NCI-H128 (cell line): Measurements from ENCODE around the gene BHLHA15.

Experiments used
- DNase-seq: peaks from one replicate; lab custom pipeline; 2025; ENCODE audit not compliant: unreplicated experiment; lab: John Stamatoyannopoulos, UW

The BHLHA15 gene

GRCh38 chr7:98186452-98187137, 24.6 kb upstream of the BHLHA15 start:
- no peak for DNase-seq

GRCh38 chr7:98187138-98187502, 24.1 kb upstream of the BHLHA15 start:
- DNase-seq, result no peak

GRCh38 chr7:98189559-98189958, 21.7 kb upstream of the BHLHA15 start:
- DNase-seq, result no peak

GRCh38 chr7:98191668-98192431, 19.4 kb upstream of the BHLHA15 start:
- no peak for DNase-seq

- DNase-seq, result no peak
Observed at GRCh38 chr7:98192781-98193457, 18.3 kb upstream of the BHLHA15 start.

DNA sequence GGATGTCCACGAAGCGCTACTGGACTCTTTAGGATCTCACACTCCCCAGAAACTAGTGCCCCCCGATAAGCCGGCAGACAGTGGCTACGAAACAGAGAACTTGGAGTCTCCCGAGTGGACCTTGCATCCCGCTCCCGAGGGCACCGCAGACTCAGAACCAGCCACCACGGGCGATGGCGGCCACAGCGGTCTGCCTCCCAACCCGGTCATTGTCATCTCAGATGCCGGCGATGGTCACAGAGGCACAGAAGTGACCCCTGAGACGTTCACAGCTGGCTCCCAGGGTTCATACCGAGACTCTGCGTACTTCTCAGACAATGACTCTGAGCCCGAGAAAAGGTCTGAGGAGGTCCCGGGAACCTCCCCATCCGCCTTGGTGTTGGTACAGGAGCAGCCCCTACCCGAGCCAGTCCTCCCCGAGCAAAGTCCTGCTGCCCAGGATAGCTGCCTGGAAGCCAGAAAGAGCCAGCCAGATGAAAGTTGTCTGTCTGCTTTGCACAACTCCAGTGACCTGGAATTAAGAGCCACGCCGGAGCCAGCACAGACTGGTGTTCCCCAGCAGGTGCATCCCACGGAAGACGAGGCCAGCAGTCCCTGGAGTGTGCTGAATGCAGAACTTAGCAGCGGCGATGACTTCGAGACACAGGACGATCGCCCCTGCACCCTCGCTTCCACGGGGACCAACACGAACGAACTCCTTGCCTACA, 17.6 kb upstream of the BHLHA15 start:
- DNase-seq, result no peak

GRCh38 chr7:98194186-98194585, 17.1 kb upstream of the BHLHA15 start:
- DNase-seq, result no peak

GRCh38 chr7:98194672-98195457, 16.4 kb upstream of the BHLHA15 start:
- no peak for DNase-seq

DNA sequence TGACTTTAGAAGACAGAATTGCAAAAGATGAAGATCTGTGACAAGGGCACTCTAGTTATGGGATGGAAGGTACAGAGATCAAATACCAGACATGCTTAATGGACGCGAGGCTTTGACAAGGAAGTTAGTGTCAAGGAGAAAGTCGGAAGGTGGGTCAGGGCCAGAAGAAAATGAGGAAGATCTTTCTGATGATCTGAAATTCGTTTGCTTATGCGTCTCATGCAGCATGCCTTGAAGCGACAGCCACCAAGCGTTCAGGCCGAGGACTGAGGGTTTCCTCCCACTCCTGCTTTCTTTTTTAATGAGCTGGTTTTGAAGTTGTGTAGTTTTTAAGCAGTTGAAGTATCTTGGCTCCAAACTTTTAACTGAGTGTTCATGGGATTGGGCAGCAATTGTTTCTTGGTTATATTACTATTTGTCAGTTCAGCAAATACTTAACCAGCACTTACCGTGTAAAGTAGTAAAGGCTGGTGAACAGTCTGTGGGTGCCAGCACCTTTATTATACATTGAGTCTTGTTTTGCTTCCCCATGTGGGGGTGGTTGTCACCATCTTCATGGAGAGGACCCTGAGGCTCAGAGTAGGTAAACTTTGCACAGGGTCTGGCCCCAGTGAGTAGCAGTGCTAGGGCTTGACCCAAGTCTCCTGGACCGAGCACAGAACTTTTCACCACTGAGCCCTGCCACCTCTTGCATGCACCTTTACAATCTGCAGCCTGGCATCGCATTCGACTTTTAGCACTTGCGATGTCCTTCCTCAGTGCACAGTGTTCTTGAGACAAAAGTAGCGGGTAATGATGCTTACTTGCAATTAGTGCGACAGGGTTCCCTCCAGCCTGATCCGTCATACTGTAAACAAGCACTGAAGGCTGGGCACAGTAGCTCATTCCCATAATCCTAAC, 14.3 kb upstream of the BHLHA15 start:
- no peak for DNase-seq

DNA sequence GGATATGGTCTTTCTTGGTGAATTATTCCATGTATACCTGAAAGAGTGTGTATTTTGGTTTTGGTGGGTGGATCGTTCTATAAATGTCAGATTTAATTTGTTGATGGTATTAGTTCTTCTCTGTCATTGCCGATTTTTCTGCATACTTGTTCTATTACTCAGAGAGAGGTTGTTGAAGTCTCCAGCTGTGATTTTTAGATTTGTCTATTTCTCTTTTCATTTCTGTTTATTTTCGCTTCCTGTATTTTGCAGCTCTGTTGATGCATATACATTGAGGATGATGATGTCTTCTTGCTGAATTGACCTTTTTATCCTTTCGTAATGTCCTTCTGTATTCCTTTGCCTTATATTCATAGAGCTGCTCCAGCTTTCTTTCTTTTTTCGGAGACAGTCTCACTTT, 12.1 kb upstream of the BHLHA15 start:
- no peak for DNase-seq

DNA sequence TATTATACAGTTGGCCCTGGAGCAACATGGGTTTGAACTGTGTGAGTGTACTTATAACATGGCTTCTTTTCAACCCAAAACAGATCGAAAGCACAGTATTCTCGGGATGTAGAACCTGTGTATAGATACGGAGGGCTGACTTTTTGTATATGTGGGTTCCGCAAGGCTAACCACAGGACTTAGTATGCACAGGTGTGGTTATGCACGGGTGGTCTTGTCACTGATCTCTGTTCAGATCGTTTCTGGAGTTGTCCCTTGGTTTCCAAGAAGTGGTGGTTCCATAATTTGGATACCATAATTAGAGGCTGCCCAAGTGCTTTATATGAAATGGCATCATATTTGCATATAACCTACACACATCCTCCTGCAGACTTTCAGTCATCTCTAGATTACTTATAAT, 10.9 kb upstream of the BHLHA15 start:
- no peak for DNase-seq

DNA sequence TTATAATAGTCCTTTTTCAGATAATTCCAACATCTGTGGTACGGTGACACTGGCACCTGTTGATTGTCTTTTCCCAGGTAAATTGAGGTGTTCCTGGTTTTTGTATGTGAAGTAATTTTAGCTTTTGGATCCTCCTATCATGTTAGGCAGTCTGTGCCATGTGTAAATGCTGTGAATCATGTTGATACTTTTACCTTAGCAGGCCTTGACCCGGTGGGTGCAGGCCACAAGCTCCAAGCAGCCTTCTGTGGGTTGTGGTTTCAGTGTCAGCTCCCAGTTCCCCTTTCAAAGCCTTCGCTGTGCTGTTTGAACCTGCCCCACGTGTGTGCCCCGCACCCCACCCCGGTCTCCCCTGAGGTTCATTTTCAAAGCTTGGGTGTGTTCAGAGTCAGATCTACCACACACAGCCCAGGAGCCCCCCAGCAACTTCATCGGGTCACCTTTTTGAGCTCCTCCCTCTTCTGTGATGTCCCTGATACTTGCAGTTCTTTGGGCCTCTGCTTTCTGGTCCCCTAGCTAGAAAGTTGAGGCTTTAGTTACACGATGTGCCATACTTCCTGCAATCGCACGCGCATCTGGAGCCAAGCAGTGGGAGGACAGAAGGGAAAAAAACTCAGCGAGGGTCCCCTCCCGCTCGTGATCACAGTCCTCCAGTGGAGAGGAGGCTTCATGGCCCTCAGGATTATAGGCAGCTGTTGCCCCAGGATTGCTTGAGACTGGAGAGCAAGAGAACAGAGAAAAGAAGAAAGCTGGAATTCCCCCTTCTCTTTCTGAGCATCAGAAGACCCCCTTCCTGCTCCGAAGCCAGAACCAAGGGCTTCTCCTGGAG, 8.7 kb upstream of the BHLHA15 start:
- DNase-seq, result no peak

DNA sequence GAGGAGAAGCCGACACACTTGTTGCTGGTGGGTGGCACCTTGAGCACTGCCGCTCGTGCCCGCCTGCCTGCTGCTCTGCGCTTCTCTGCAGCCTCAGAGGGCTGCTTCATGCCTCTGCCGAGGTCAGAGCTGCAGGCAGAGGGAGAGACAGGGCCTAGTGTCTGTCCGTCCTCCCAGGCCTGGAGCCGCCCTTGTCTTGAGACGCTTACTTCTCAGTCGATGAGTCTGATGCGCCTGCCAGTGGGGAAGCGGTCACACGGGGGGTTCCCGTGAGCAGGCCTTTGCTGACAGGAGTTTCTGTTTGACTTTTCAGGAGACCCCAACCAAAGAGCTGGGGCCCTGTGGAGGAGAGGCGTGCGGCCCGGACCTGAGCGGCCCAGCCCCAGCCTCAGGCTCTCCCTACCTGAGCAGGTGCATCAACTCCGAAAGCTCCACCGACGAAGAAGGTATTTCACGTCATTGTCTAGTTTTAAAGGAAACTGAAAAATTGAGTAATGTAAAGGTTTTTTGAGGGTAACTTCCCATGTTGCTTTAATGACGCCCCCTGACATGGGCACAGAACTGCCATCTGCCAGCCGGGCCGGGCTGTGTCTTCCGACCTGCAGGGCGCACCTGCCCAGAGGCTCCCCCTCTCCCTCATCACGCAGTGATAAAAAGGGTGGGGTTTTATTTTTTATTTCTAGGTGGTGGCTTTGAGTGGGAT, 7.8 kb upstream of the BHLHA15 start:
- DNase-seq, result no peak

DNA sequence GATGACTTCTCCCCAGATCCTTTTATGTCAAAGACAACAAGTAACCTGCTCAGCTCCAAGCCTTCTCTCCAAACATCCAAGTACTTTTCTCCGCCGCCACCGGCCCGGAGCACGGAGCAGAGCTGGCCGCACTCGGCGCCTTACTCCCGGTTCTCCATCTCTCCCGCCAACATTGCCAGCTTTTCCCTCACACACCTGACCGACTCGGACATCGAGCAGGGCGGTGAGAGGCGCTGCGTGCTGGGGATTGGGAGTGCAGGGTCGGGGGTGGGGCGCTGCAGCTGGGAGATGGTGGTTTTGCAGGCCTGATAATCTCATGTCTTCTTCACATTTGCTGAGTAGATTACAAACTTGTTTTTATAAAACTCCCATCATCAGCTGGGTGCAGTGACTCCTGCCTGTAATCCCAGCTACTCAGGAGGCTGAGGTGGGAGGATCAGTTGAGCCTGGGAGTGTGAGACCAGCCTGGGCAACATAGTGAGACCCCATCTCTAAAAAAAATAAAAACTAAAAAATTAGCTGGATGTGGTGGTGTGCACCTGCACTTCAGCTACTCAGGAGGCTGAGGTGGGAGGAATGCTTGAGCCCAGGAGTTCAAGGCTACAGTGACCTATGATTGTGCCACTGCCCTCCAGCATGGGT, 7.2 kb upstream of the BHLHA15 start:
- no peak for DNase-seq

GRCh38 chr7:98204670-98205069, 6.6 kb upstream of the BHLHA15 start:
- no peak for DNase-seq

GRCh38 chr7:98205162-98205845, 5.9 kb upstream of the BHLHA15 start:
- DNase-seq, result no peak
